Hippocampal formation (tissue), 2 donors: ENCODE results near the gene LPXN.
A peak's percentile ranks its signal among the peaks of the same experiment; 100 is the strongest.

ENCODE experiments used
- DNase-seq, 2 donors: peaks; one replicate each; lab custom pipeline; 2025; lab: John Stamatoyannopoulos, UW

The LPXN gene

DNA sequence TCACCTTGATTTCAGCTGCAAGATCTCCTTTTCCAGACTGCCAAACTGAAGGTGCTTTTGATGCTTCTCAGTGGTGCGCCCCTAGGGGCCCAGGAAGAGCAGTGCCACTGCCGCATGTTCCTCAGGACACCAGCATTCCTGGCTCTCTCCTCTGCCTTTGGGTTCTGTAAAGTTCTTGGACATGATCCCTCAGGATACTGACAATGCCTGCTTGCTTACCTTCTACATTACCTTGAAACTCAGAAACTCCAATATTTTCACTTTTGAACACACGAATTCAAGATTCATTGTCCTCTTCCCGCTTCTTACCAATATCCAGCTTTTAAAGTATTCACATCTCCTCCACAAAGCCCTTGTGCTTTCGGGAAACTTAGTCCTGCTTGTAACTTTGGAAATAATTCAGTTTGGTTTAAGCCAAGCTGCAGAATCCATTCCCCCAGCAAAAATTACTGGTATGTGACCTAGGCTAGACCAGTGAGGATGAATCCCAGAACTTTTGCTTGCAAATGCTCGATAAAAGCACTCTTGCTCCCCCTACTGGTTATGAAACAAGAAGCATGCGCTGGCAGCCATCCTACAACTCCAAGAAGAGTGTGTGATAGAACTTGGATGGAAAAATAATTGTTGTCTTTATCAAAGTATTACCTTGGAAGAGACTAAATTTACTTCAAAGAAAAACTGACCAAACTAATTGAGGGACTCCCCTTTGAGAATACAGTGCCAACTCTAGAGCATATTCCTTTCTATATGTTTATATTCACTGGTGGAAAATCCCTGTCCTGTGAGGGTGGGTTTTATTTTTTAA lies 51.2 kb downstream of the LPXN start:
- DNase-seq = peak; percentile 49 to 85

DNA sequence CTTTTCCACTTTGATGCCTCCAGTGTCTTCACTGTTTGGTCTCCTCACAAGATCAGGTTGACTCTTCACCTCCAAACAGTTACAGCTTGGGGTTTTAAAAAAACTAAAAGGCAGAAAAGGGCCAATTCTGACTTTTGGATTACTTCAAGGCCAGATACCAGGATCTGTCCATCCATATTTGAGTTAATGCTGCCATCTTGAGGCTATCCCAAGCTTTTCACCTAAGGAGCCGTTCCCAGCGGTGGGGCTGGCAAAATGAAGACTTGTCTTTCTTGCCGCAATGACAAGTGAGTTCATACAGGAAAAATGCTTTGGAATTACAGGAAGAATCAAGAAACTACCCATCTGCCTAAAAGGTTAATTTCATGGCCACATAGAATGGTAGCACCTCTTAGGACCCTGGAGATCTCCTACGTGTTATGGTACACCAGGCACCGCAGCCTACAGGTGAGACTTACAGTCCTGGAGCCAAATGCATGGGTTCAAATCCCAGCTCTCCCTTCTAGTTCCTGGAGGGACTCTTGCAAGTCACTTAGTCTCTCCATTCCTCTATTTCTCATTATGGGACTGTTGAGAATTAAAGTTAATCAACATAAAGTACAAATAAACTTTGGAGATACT lies 61.8 kb downstream of the LPXN start:
- peak; percentile 12 to 70 for DNase-seq

DNA sequence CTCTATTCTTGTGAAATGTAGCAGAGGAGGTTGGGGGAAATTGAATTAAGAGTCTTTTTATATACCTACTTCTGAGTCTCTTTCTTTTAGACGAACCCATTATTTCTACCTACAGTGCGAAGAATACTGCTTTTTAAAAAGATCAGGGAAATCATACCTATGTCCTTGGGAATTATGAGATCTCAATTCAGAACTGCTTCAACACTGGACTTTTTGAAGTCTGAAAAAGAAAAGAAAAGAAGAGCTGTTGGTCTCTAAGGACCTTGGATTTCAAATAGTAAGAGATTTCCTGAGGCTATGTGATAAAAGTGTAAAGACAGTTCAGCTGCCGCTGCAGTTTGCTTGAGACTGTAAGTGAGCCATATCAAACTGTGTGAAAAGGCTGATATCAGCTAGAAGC lies 64.0 kb downstream of the LPXN start:
- no peak for DNase-seq

DNA sequence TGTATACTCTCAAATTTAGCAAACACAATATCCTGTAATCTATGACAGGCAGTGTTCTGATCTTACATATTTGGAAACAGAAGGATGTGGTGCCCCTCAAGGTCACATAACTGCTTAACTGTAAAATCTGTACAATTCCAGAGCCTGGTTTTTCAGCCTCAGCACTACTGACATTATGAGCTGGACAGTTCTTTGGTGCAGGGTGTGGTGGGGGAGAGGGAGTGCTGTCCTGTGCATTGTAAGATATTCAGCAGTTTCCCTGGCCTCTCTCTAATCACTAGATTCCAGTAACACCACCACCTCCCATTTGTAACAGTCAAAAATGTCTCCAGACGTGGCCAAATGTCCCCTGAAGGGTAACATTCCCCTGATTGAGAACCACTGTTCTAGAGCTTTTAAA lies 65.9 kb downstream of the LPXN start:
- no peak for DNase-seq

DNA sequence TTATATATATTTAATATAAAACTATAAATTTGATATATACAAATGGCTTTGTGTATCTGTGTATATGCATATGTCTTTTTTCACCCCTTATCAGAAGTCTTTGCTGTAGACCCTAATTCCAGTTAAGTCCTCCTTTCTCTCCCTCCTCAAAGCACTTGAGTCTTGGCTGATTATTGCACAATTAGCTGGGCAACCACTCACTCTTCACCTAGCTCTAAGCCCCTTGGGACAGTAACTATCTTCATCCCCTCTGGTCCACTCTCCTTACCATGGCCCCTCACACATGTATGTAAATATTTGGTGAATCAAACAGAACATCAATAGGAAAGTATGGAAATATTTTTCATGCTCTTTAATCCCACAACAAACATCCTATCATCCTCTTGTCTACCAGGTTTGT lies 66.8 kb downstream of the LPXN start:
- DNase-seq = no peak

DNA sequence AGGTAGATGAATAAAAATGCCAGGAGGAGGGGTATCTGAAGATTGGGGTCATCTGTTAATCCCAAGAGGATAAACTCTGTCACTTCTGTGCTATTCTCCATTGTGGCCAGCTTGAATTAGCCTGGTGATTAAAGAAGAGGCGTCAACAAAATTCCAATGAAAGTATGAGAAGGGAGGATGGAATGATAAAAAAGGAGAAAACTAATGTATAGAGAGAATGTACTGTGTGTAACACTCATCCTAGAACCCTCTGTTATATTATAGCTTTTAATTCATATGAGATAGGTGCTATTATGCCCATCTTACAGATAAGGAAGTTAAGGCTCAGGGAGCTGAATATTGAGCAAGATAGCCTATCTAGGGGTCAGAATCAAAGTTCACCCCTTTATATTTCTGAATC lies 67.7 kb downstream of the LPXN start, which contains the start of gene OR5B21:
Gene OR5B21 (minus strand): TSS at position 101 of the 400 bp plus-strand sequence. CDS start 0 bp downstream, at position 101.
- DNase-seq = no peak

DNA sequence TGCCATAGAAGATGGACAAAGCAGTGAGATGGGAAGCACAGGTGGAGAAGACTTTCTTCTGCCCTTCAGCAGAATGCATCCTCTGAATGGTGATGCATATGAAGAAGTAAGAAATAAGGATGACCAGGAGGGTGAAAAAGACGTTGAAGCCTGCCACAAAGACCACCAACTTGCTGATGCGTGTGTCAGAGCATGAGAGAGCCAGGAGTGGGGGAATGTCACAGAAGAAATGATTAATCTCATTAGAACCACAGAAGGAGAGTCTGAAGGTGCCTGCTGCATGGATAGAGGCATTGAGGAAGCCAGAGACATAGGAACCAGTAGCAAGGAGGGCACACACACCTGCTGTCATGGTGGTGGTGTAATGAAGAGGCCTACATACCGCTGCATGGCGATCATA lies 68.3 kb downstream of the LPXN start:
- no peak for DNase-seq

DNA sequence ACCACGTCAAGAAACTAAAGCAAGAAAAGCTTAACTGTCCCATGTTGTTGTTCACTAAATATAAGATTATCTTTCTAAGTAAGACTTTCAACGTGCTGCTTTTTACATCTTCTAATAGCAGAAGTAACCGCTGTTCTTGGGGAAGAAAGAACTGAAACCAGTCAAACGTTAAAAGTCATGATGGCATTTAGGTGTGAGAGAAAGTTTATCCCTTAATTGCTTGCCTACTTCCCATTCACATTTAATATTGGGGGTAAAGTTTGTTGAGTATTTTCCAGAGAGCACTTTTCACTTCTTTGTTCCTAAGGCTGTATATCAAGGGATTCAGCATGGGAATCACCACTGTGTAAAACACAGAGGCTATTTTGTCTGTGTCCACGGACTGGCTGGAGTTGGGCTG lies 68.7 kb downstream of the LPXN start:
- DNase-seq = no peak

DNA sequence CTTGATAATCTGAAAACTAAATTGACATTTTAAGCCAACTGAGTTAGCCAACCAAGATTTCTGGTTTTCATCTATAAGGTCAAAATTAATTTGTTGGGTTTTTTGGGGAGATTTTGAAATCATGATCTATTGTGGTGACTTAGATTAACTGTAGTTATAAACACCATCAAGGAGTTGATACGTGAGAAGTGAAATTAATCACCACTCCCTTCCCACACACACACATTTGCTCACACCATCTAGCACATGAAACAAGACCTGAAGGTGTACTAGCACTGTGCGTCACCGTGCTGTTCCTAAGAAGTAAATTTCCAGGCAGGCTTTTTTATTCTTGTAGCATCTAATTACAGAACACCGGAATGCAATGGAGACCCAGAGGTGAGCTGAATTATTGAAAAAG lies 69.8 kb downstream of the LPXN start:
- no peak for DNase-seq

DNA sequence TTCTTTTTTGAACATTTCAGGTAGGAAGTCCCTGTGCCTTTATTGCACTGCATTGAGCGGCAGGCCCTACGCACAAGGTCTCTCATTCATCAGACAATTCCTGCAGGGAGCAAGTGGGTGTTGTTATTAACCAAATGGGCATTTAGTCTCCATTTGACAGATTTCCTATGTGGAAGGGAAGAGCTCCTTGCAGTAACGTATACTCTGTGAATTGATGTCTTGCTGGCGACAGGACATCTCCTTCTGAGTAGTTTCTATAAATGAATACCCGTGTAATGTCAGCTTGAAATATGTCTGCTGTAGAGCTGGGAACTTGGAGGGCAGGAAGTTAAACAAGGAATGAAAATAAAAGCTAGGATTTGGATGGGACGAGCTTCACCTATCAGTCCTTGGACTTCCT lies 71.4 kb downstream of the LPXN start:
- no peak for DNase-seq

DNA sequence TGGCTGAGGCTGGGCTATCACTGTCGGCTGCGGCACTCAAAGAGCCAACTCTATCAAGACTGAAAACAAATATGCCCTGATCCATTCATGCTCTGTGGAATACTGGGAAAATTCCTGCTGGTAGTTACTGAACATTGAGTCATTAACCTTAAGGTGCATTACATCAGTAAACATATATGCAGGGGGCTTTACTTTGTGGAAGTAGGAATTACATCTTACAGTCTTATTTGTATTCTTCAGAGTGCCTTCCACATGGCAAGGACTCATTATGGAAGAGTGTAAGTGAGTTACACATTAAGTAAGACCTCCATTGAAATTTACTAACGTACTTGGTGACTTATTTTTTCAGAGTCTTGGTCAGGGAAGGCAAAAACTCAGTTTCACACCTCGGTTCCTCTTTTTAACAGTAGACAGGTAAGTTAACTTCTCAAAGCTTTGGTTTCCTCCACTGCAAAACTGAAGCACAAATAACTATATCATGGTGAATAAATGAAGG lies 72.2 kb downstream of the LPXN start:
- no peak for DNase-seq

DNA sequence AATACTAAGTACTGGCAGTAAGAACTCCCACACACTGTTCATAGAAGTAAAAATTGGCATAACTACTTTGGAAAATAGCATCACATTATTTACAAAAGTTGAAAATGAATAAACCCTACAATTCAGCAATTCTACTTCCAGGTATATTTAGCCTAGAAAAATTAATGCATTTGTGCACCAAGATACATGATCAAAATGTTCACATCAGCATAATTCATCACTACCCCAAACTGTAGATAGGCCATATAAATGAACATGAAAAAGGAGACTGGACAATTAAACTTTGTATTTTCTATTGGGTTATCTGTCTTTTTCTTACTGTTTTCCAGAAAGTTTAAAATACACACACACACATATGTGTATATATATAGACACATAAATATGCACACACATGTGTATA lies 73.7 kb downstream of the LPXN start:
- DNase-seq = no peak

DNA sequence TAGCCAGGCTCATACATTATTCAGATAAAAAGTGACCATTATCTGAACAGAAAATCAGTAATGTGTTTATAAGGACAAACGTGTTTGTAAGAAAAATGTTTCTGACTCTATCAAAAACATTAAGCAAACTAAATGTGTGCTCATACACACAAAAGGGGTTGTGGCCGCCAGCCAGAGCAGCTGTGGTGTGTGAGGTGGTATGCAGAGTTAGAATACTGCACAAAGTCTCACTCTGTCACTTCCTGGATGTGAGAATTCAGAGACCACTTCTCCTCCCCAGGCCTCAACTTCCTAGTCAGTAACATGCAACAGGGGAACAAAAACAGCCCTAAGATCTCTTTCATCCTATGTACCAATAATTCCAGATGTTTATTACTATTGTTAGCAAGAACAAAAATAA lies 77.2 kb downstream of the LPXN start:
- DNase-seq = no peak

DNA sequence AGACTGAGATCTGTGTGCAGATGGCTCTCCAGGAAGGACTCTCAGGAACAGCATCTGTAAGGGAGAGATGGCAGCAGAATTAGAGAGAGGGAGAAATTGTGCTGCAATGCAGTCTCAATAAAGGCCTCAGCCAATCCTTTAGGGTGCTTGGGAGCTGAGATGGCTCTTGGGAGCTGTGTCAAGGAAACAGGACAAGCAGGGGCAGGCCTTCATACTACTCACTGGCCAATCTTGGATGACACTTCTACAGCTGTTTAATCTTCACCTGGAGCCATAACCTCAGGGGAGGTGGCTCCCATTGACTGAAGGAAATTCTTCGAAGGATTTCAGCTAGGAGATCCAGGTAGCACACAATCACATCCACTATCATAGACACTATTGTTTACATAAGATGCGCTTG lies 77.7 kb downstream of the LPXN start:
- DNase-seq = no peak

DNA sequence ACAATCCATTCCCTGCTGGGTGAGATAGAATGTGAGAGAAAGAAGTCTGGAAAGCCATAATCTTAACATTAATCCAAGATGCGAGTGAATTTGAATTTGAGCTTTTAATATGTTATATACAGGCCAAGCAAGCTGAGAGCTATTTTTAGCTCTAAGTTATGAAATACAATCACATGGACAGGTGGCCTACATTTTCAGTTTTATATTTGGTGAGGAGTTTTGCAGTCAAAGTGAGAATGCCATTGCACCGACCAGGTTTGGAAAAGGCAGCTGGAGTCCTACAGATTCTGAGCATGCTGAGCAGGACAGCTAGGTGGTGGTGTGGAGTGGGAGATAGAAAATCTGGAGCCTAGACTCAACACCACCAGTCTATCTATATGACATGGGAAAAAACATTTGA lies 79.8 kb downstream of the LPXN start:
- peak in 1 of 2 donors; percentile 25 for DNase-seq

DNA sequence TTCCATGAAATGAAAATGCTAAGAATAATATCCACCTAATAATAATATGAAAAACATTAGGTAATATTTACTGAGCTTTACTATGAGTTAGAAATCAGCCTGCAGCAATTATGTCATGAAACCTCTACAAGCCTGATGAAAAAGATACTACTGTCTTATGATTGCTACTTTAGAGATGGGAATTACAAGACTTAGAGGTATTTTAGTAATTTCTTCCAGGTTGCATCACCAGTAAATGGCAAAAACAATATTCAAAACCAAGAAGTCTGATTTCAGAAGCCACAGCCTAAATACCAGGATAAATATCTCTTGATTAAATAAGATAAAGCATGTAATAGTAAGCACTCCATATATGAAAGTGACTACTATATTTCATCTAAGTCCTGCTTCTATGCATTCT lies 81.6 kb downstream of the LPXN start:
- DNase-seq = no peak

DNA sequence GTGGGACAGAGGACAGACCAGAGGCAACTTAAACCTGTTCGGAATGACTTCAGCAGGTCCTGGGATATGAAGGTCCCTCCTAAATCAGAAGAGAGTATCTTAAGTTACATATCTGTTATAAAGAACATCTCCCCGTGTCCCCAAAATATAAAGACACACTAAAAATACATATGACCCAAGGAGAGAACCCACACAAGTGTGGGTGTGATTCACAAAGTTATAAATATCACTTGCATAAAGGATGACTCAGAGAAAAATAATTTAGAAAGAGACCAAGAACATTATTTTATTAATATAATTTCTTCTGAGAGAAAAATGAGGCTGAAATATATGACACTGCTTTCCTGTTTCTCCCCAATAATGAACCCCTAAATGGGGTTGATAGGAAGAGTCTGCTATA lies 82.0 kb downstream of the LPXN start:
- no peak for DNase-seq

DNA sequence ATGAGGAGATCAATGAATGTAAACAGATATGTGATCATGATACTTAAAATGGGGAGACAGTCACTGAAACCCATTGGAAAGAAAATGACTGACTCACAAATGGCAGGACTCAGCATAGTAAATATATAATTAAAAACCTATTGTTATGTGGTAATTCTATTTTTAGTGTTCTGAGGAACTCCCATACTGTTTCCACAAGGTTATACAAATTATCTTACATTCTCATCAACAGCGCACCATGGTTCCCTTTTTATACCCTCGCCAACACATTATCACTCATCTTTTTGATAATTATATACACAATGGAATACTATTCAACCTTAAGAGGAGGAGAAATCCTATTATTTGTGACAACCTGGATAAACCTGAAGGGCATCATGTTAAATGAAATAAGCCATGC lies 84.8 kb downstream of the LPXN start:
- no peak for DNase-seq

DNA sequence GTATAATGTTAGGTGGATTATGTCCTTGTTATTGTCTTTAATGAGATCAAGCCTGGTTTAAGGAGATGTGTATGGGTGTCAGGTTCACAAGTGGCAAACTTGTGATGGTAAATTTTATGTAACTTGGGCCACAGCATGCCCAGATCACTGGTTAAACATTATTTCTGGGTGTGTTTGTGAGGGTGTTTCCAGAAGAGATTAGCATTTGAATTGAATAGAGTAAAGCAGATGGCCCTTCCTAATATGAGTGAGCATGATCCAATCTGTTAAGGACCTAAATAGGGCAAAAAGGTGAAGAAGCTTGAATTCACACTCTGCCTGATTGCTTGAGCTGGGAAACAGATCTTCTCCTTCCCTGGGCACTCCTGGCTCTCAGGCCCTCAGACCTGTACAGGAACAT lies 88.5 kb downstream of the LPXN start:
- DNase-seq = no peak

DNA sequence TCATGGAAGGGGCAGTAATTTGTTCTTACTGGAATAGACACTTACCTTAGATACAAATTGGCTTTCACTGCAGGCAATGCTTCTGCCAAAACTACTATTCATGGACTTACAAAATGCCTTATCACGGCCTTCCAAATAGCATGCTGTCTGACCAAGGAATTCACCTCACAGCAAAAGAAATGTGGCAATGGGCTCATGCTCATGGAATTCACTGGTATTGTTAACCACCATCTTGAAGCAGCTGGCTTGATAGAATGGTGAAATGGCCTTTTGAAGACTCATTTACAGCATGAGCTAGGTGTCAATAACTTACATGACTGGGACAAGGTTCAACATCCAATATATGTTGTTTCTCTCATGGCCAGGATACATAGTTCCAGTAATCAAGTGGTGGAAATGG lies 89.7 kb downstream of the LPXN start:
- DNase-seq = no peak
